GM20431 (cell line): Measurements from ENCODE around the gene PPP1R13B.
"Not testable (repeated sequence)": the region's sequence is repeated elsewhere in the genome, so short reads cannot be mapped to it uniquely, and the experiment has no call there.

Source experiments
- in situ Hi-C: fragments of 300-500 bp; cut with MseI, MboI; formaldehyde crosslinking; loops from one replicate; pipeline ENCODE4 v1.15.0; 2020; ENCODE audit warnings: low sequenced_read_pairs; ENCODE audit not compliant: unreplicated experiment

Gene PPP1R13B

DNA sequence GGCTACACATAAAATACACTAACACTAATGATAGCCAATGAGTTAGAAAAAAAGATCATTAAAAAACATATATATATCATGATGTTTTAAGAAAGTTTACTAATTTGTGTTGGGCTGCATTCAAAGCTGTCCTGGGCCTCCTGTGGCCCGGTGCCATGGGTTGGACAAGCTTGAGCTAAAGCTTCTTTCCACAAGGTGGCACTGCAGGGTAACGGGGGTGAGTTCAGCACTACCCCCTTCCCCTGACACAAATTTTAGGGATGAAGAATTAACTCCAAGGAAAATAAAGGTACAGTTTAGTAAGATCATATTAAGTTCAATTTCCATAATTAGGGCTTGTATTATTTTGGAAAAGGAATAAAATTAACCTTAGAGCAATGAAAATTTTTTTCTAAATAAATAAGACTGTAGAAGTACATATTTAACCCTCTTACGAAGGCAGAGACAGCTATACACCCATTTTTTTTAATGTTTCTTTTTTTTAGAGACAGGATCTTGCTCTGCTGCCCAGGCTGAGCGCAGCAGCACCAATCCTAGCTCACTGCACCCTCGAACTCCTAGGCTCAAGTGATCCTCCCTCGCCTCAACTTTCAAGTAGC lies 38.9 kb downstream of the PPP1R13B start:
- in situ Hi-C loops: loop anchor here (10.0 kb wide), 1 partner anchor 86 kb away; no protein-coding TSS in a partner anchor

DNA sequence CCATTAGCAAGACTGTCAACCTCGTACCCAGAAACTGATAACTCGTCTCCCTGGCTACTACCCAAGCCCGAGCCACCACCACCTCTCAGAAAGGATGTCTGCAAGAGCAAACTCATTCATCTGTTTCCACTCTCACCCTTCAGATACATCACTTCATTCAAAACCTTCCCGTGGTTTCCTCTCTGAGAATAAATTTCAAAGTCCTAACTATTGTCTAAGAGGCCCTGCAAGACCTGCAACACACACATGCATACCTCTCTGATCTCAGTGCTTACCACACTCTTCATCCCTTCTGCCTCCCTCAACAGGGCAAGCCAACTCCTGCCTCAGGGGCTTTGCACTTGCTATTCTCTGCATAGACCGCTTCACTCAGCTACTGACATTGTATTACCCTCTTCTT lies 40.6 kb downstream of the PPP1R13B start:
- in situ Hi-C loops: loop anchor here (10.0 kb wide), 1 partner anchor 88 kb away; no protein-coding TSS in a partner anchor

- in situ Hi-C loops: loop anchor here (10.0 kb wide), 1 partner anchor 89 kb away; no protein-coding TSS in a partner anchor
These were observed 41.7 kb downstream of the PPP1R13B start for GRCh38 chr14:103805708-103806107.

DNA sequence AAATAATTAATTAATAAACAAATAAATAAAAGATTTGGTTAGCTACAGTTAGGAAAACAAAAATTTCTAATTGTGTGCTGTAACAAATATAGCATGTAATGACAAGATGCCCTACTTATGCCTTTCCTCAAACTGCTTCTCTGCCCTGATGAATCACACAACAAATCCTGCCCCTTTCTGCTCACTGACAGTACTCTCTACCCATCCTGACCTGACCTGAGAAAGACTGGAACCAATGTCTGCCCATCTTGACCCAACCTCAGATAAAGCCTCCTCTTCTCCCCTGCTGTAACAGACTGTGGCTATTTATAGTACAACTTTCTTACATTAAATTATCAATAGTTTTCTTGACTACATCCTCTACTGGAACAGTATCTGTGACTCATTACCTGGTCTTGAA lies 43.7 kb downstream of the PPP1R13B start:
- in situ Hi-C loops: loop anchor here (10.0 kb wide), 1 partner anchor 91 kb away; no protein-coding TSS in a partner anchor

DNA sequence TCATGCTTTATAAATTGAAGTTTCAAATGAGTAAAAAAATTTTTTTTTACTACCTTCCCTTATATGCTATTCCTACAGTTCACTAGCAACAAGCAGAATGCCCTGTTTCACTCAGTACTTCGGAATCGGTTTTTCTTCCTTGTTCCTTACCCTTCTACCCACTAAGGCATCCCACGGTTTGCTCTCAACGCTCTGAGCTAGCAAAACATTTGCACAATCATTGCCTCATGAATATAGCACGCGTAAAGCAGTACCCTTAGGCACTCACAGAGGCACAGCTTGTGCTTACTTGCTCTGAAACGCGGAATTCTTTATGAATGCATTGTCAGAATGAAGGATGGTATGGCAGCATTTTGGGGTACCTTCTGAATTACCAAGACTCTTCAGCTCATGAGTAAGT lies 45.0 kb downstream of the PPP1R13B start:
- in situ Hi-C loops: loop anchor here (10.0 kb wide), 1 partner anchor 92 kb away; no protein-coding TSS in a partner anchor

GRCh38 chr14:103801459-103801858 lies 45.9 kb downstream of the PPP1R13B start:
- in situ Hi-C loops: loop anchor here (10.0 kb wide), 1 partner anchor 93 kb away; no protein-coding TSS in a partner anchor

GRCh38 chr14:103793192-103793591 lies 54.2 kb downstream of the PPP1R13B start:
- in situ Hi-C loops: not testable (repeated sequence)

- in situ Hi-C loops: no loop called here
These were observed 59.3 kb downstream of the PPP1R13B start for GRCh38 chr14:103788086-103788485.

- in situ Hi-C loops: no loop called here
These were observed 65.0 kb downstream of the PPP1R13B start for GRCh38 chr14:103782376-103782775.

GRCh38 chr14:103776319-103776718 lies 71.1 kb downstream of the PPP1R13B start:
- in situ Hi-C loops: not testable (repeated sequence)

DNA sequence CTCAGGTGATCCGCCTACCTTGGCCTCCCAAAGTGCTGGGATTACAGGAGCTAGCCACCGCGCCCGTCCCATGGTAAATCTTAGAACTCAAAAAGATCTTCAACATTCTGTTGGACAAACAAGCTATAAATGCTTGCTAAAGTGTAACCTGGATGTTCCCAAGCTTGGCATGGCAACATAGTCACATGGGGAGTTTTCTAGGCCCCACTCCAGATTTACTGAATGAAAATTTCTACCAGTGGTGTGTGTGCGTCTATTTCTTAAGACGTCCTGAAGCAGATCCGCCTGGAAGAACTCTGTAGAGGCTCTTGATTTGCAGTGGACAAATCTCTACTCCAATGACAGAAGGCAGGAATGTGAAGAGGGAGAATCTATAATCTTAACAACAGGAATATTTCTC lies 71.9 kb downstream of the PPP1R13B start:
- in situ Hi-C loops: no loop called here

GRCh38 chr14:103773521-103773920 lies 73.9 kb downstream of the PPP1R13B start:
- in situ Hi-C loops: no loop called here

DNA sequence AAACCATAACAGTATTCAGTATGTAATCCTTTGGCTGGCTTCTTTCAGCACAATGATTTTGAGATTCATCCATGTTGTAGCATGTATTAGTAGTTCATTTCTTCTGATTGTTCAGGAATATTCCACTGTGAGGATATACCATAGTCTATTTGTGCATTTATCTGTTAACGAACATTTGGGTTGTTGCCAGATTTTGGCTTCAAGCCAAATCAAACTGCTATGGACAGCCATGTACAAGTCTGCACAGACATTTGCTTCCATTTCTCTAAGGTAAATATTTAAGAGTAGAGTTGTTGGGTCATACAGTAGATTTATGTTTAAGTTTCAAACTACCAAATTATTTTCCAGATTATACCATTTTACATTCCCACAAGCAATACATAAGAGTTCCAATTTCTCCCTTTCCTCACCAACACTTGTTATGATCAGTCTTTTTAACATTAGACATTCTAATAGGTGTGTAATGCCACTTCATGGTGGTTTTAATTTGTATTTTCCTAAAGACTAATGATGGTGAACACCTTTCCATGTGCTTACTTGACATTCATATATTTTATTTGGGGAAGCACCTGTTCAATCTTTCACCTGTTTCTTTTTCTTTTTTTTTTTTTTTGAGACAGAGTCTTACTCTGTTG lies 75.2 kb downstream of the PPP1R13B start:
- in situ Hi-C loops: no loop called here

DNA sequence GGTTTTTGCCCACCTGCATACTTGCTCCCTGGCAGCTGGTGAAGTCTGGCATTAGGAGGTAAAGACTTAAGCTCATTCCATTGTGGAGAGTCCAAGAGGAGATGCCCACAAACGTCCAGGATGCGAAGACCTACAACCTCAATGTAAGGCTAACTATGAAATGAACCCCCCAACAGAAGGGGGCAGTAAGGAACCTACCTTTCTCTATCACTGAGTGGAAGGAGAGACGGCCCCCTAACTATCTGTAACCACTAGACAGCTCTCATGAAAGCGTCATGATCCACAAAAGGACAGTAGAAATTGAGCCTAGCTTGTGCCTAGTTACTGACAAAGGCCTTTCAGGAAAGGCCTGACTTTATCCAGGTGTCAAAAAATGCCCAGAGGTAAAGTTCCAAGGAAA lies 76.5 kb downstream of the PPP1R13B start:
- in situ Hi-C loops: no loop called here

DNA sequence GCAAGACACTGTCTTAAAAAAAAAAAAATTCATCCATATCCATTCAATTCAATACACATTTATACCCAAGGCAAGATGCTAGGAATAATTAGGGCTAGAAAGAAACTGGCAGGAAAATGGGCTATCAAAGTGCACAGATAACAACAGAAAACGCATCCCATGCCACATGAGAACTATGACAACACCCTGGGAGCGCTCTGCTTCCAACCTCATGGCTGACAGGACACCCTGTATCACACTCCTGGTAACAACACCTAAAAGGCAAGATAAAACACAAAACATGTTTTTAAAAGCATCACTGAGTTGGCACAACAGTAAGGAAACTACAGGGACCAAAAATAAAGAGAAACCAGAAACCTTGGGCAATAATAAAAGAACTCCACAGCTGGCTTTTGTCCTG lies 76.9 kb downstream of the PPP1R13B start:
- in situ Hi-C loops: no loop called here

GRCh38 chr14:103767336-103767894 lies 80.0 kb downstream of the PPP1R13B start:
- in situ Hi-C loops: no loop called here

DNA sequence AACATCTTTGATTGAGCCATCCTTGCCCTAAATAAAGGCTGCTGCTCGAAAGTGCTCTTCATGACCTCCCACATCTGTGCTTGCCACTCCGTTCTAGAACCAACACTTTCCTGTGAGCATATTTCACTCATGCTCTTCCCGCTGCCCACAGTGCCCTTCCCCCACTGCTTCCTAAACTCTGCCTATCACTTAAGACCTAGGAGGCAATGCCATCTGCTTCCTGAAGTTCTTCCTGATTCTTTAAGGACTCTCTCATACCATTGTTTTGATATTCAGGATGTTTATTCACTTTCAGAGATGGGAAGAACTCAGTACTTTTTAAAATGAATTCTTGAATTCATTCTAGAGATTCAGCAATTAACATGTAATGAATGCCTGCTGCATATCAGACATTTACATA lies 81.8 kb downstream of the PPP1R13B start:
- in situ Hi-C loops: no loop called here

DNA sequence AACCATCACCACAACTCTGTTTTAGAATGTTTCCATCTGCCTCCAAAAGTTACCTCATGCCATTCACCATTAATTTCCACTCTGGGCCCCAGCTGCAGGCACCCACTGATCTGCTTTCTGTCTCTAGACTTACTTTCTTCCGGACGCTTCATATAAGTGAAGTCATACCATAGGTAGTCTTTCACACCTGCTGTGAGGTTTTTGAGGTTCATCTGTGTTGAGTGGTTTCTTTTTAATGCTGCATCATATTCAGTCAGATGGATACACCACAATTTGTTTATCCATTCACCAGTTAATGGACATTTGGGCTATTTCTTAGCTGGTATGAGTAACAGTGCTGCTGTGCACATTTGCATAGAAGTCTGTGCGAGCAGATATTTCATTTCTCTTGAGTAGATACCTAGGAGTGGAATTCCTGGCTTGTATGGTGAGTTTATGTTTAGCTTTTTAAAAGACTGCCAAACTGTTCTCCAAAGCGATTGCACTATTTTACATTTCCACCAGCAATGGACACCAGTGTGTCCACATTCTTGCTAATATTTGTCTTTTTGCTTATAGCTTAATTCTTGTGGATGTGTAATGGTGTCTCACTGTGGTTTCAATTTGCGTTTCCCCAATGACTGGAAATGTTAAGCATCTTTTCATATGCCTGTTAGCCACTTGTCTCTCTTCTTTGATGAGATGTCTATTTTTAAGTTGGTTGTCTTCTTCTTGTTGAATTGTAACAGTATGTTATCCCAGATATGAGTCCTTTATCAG lies 83.5 kb downstream of the PPP1R13B start:
- in situ Hi-C loops: no loop called here

- in situ Hi-C loops: no loop called here
These were observed 84.8 kb downstream of the PPP1R13B start for GRCh38 chr14:103762541-103762940.

DNA sequence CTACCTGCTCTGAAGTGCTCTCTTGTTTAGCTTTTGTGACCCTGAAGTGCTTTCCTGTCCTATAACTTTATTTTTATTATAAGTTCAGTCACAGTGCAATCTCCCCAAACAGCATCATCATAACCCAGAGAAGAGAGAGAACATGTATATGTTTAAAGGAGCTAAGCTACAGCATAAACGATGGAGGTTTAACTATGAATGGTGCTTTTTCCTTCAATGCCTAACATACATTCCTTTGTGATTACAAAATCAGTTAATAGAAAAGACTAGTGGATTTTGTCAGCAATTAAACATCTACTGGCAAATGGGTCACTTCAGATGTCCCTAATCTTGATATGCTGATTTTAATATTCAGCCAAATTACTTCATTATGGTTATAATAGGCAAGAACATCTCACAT lies 85.3 kb downstream of the PPP1R13B start:
- in situ Hi-C loops: no loop called here
